ENCODE measurements around the gene PRG3.

- TF ChIP-seq POLR2A (IDR thresholded peaks at IDR 0.05) (no peak), CTCF (IDR thresholded peaks at IDR 0.05) (no peak)
These were observed 49.2 kb downstream of the PRG3 start for GRCh38 chr11:57331720-57332119.

All from right lobe of liver (tissue), 4 donors.